ENCODE results near the gene FAXDC2. TPM values are rescaled to one million over a fixed set of nuclear protein-coding genes. Genes with fewer than 3 reads are reported as not detected.
A peak's percentile ranks its signal among the peaks of the same experiment; 100 is the strongest.

Gene FAXDC2
- total RNA-seq, 2 donors from 2014 or later: 2.3 to 6.2 TPM

DNA sequence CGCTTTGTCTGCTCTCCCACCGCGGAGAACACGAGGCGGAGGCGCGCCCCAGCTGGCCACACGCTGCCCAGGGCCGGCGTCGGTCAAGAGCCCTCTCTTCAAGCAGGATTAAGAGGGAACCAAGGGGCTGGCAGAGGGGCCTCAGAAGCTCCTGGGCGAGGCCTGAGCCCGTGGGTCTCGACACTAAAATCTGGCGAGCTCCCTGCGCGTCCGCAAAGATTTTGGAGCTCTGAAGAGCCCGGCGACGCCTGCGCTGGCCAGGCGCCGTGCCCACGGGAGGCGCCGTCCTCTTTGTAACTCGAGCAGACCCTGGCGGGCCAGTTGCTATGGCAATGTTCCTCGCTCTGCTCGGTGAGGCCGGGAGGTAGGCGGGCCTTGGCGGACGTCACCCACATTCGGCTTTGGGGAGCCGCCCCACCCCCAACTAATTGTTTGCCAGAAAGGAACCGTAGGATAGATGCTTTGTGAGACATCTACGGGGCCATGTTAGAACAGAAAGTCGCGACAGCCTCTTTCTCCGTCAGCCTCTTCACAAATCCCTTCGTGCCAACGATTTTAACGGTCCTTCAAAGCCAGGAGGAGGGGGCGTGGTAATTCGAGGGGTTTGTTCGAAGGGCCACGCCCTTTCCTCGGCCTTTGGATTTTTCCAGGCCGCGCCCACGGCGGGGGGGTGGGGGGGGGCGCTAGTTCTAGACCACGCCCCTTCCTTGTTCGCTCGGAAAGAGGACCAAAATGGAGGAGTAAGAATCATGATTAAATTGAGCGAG, 7.3 kb upstream of the FAXDC2 start:
- H3K4me3 ChIP-seq (ENCODE audit: low read length): peak overlapping the region; percentile 95
- Mint-ChIP-seq H3K4me3 (peak overlapping the region; percentile 93), H3K36me3 (ENCODE audit: low read depth) (peaks cover 3% of the 10 kb centered on the region), H3K4me1 (peaks cover 22% of the 10 kb centered on the region), H3K27ac (peak overlapping the region; percentile 100), H3K27me3 (ENCODE audit: insufficient read depth) (no peaks in the 10 kb centered on the region), H3K9me3 (no peaks in the 10 kb centered on the region)
- H3K36me3 ChIP-seq (ENCODE audit: control insufficient read depth, insufficient read depth, low read length): no peaks in the 10 kb centered on the region
- H3K9ac ChIP-seq (ENCODE audit: extremely low read depth, low read length, poor library complexity, severe bottlenecking): peak overlapping the region; percentile 87
- 0% methylated on average over 31 to 58 of the region's 59 CpGs for WGBS, 2 experiments (ENCODE audit: insufficient coverage in 1 of 2, insufficient read length in 1 of 2)
- TF ChIP-seq CTCF (conservative IDR thresholded peaks at IDR 0.05): peak; percentile 40
- peak; percentile 98 for DNase-seq
- H3K4me1 ChIP-seq (ENCODE audit: control insufficient read depth, insufficient read depth, low read length): peaks cover 4% of the 10 kb centered on the region
- H3K27ac ChIP-seq (ENCODE audit: low read depth, low read length): peak overlapping the region; percentile 100
- no peaks in the 10 kb centered on the region for H3K9me3 ChIP-seq (ENCODE audit: control insufficient read depth, low read length)
- no peaks in the 10 kb centered on the region for H3K27me3 ChIP-seq (ENCODE audit: control insufficient read depth, insufficient read depth, low read length, poor library complexity, severe bottlenecking)

- Histone ChIP-seq H3K27me3 (ENCODE audit: control insufficient read depth, insufficient read depth, low read length, poor library complexity, severe bottlenecking) (no peaks in the 10 kb centered on the region), H3K4me3 (ENCODE audit: low read length) (no peak overlapping the region), H3K4me1 (ENCODE audit: control insufficient read depth, insufficient read depth, low read length) (no peaks in the 10 kb centered on the region), H3K9me3 (ENCODE audit: control insufficient read depth, low read length) (no peaks in the 10 kb centered on the region), H3K36me3 (ENCODE audit: control insufficient read depth, insufficient read depth, low read length) (no peaks in the 10 kb centered on the region), H3K9ac (ENCODE audit: extremely low read depth, low read length, poor library complexity, severe bottlenecking) (no peak overlapping the region), H3K27ac (ENCODE audit: low read depth, low read length) (no peak overlapping the region)
- H3K4me1 Mint-ChIP-seq: peaks cover 17% of the 10 kb centered on the region
- H3K27me3 Mint-ChIP-seq (ENCODE audit: insufficient read depth): peaks cover 3% of the 10 kb centered on the region
- no peak overlapping the region for H3K27ac Mint-ChIP-seq
- no peak for DNase-seq
- no peaks in the 10 kb centered on the region for H3K9me3 Mint-ChIP-seq
- H3K36me3 Mint-ChIP-seq (ENCODE audit: low read depth): no peaks in the 10 kb centered on the region
- 91% methylated on average over 3 of the region's 3 CpGs; no CpG with 5 or more reads in 1 of the 2 experiments for WGBS, 2 experiments (ENCODE audit: insufficient coverage in 1 of 2, insufficient read length in 1 of 2)
- no peak overlapping the region for H3K4me3 Mint-ChIP-seq
- TF ChIP-seq CTCF (conservative IDR thresholded peaks at IDR 0.05): no peak
These were observed 948 bp upstream of the FAXDC2 start for GRCh38 chr5:154851351-154851750.

DNA sequence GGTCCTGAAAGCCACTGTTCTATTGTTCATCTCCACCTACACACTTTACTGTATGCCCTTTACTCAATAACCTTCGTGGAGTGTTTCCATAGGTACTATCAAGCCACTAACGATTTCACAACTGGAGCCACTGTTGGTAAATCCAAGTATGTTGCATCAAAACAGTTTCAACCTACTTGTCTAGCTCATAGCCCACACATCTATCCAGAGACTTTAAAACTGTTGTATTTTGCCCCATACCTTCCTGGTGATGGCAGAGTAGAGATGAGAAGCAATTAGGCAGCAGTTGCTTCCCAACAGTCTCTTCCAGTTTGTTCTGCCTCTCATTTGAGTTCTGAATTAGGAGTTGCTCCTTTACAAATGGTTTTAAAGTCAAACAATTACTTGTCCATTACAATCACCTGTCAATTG, 607 bp downstream of the FAXDC2 start:
- H3K9me3 Mint-ChIP-seq: no peaks in the 10 kb centered on the region
- 77 to 80% methylated on average over 2 of the region's 2 CpGs for WGBS, 2 experiments (ENCODE audit: insufficient coverage in 1 of 2, insufficient read length in 1 of 2)
- H3K27ac ChIP-seq (ENCODE audit: low read depth, low read length): peak overlapping the region; percentile 77

More for the DNA sequence above, 607 bp downstream of the FAXDC2 start:
- TF ChIP-seq CTCF (conservative IDR thresholded peaks at IDR 0.05): no peak
- Histone ChIP-seq H3K4me1 (ENCODE audit: control insufficient read depth, insufficient read depth, low read length) (peaks cover 2% of the 10 kb centered on the region), H3K27me3 (ENCODE audit: control insufficient read depth, insufficient read depth, low read length, poor library complexity, severe bottlenecking) (no peaks in the 10 kb centered on the region), H3K9me3 (ENCODE audit: control insufficient read depth, low read length) (no peaks in the 10 kb centered on the region), H3K9ac (ENCODE audit: extremely low read depth, low read length, poor library complexity, severe bottlenecking) (peak overlapping the region; percentile 33), H3K36me3 (ENCODE audit: control insufficient read depth, insufficient read depth, low read length) (no peaks in the 10 kb centered on the region), H3K4me3 (ENCODE audit: low read length) (peak overlapping the region; percentile 82)
- Mint-ChIP-seq H3K36me3 (ENCODE audit: low read depth) (peaks cover 3% of the 10 kb centered on the region), H3K27ac (peak overlapping the region; percentile 95), H3K4me3 (peak overlapping the region; percentile 66), H3K27me3 (ENCODE audit: insufficient read depth) (peaks cover 7% of the 10 kb centered on the region), H3K4me1 (peaks cover 20% of the 10 kb centered on the region)
- DNase-seq: no peak

Data from endodermal cell (in vitro differentiated cells).